ENCODE results near the gene M1AP.

Gene M1AP

DNA sequence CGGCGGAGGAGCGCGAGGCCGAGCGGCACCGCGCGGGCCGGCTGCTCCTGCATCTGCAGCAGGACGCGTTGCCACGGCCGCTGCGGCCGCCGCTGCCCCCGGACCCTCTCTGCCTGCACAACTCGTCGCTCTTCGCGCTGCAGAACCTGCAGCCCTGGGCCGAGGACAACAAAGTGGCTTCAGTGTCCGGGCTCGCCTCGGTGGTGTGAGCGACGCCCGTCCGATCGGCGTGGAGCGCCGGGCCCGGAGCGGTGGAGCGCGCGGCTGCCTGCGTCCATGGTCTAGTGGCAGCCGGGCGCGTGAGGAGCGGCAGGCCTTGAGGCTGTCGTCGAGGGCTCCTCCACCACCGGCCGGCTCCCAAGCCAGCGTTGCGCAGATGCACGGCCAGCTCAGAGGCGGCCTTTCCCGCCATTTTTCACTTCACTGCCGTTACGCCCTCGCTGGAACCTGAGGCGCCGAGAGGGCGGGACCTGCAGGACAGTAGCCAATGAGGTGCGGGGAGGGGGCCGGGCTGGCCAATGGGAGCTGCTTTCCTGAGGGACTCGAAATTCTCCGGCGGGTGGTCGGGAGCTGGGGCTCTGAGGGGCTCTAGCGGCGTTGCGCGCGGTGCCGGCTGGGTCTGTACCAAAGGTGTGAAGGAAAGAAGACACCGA is 132.0 kb downstream of the M1AP start:
- peak overlapping the region; percentile 62 for H3K4me3 ChIP-seq
- H3K27ac ChIP-seq = no peak overlapping the region
- TF ChIP-seq, protein P1, sequence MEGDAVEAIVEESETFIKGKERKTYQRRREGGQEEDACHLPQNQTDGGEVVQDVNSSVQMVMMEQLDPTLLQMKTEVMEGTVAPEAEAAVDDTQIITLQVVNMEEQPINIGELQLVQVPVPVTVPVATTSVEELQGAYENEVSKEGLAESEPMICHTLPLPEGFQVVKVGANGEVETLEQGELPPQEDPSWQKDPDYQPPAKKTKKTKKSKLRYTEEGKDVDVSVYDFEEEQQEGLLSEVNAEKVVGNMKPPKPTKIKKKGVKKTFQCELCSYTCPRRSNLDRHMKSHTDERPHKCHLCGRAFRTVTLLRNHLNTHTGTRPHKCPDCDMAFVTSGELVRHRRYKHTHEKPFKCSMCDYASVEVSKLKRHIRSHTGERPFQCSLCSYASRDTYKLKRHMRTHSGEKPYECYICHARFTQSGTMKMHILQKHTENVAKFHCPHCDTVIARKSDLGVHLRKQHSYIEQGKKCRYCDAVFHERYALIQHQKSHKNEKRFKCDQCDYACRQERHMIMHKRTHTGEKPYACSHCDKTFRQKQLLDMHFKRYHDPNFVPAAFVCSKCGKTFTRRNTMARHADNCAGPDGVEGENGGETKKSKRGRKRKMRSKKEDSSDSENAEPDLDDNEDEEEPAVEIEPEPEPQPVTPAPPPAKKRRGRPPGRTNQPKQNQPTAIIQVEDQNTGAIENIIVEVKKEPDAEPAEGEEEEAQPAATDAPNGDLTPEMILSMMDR (IDR thresholded peaks at IDR 0.05) = no peak
- DNase-seq (ENCODE audit: low spot score) = no peak

DNA sequence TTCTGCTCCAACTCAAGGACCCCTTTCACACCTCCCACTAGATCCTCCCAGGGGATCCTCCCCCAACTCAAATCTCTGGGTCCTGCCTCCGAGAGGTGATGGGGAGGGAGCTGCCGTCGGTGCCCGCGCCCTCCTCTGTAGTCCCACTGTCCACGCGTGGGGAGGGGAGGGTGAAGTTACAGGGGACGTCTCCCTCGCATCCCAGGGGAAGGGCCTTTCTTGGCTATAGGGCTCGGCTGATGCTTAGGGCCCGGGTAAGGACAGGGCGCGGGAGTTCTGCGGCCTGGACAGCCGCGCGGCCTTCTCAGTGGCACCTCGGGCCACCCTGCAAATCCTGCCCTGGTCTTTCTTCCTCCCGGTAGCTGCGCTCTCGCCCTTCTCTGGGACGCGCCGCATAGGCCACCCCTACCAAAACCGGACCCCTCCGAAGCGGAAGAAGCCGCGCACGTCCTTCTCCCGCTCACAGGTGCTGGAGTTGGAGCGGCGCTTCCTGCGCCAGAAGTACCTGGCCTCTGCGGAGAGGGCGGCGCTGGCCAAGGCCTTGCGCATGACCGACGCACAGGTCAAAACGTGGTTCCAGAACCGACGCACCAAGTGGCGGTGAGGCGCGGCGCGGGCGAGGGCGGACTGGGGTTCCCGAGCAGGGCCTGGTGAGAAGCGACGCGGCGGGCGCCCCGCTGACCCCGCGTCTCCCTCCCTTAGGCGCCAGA is 132.7 kb downstream of the M1AP start:
- Histone ChIP-seq H3K4me3 (peak overlapping the region; percentile 62), H3K27ac (no peak overlapping the region)
- no peak for DNase-seq (ENCODE audit: low spot score)
- TF ChIP-seq, protein P1 (IDR thresholded peaks at IDR 0.05) = no peak

DNA sequence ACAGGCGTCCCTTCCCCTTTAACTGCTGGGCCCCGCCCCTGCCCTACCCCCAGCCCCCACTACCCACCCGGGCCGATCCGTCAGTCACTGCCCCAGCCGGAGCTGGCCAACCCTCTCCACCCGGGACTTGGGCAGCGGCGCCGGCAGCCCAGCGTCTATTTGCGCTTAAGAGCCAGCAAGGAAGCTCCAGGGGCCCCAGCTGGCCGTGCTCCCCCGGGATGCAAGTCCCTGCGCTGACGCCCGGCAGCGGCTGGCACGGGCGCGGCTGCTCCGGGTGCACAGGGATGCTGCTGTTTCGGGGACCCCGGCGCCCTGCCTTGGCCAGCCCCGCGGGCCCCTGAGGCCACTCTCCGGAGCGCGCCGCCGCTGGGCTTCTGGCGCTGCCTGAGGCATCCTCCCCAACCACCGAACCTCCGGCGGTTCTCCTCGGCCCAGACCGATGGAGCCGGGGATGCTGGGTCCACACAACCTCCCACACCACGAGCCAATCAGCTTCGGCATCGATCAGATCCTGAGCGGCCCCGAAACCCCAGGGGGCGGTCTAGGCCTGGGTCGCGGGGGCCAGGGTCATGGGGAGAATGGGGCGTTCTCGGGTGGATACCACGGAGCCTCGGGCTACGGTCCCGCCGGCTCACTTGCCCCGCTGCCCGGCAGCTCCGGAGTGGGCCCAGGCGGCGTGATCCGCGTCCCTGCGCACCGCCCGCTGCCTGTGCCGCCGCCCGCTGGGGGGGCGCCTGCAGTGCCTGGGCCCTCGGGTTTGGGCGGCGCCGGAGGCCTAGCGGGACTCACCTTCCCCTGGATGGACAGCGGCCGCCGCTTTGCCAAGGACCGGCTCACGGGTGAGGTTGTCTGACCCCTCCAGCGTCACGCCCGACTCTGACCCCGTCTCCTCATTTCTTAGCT is 133.5 kb downstream of the M1AP start, which contains the start of gene TLX2:
TLX2 (plus strand) TSS at position 83 of the 903 bp plus-strand sequence; CDS start at position 440, 357 bp downstream.
- TF ChIP-seq, protein P1 (IDR thresholded peaks at IDR 0.05) = no peak
- no peak for DNase-seq (ENCODE audit: low spot score)
- H3K27ac ChIP-seq = no peak within 1 kb of the TSS
- peak within 1 kb of the TSS; percentile 62 for H3K4me3 ChIP-seq

DNA sequence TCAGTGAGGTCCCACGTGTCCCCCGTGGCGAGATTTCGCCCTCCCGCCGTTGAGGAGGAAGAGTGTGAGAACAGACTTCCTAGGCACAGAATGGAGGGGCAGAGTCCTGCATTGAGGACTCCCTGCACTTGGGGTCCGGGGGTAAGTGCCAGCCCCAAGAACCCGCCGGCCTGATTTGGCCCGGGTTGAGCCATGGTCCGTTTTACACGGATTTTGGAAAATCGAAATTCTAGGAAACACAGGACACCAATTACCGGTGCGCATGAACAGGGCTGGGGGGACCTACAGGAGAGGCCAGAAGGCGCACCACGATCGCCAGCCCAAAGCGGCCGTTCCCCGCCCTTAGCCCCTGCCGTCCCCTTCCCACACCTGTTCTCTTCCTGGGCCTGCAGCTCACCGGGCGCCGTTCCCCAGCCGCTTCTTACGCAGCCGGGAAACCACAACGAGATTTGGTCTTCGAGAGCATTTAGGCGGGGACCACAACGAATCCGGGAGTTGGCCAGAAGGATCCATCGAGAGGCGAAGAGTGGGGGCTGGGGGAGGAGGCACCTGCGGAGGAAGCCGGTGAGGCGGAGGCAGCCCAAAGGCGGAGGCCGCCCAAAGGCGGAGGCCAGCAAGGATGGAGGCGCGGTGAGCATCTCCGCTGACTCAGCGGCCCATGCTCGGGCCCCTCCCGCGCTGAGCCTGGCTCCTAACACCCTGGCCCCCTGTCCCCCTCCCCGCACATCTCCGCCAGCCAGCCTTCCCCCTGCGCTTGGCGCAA is 134.3 kb downstream of the M1AP start:
- peak overlapping the region; percentile 35 for H3K4me3 ChIP-seq
- DNase-seq (ENCODE audit: low spot score) = no peak
- no peak overlapping the region for H3K27ac ChIP-seq
- TF ChIP-seq, protein P1 (IDR thresholded peaks at IDR 0.05) = no peak

DNA sequence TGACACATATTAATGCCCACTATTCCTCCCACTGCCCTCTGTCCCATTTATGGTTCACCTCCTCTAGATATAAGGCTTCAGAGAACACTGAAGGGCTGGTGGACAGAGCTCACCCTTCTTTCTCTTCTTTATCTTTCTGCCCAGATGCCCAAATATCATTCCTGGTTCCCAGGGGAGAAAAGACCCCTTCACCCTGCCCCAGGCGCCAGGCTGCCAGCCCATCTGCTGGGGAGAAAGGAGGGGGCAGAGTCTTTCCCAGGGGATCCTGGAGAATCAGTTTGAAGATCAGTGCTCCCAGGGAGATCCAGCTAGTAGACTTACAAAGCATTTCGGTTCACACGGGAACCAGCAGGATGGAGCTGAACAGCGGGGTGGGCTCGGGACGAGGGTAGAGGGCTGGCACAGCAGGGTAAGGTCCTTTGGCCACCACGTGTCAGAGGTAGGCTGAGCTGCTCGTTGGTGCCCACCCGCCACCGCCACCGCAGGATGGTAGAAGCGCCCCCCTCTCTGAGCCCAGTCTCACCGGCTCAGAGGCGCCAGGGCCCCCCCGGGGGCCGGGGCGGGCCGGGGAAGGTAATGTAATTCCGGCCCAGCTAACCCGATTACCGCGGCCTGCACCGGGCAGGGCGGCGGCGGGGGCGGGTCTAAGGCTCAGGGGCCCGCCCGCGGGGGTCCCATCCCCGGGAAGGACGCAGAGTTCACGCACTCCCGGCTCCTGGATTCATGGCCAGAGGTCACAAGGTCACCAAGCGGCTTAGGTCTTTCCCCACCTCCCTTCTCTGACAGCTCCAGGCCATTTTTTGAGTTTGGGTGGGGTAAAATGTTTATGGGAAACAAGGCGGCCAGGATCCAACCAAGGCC is 135.2 kb downstream of the M1AP start:
- no peak for DNase-seq (ENCODE audit: low spot score)
- H3K4me3 ChIP-seq = no peak overlapping the region
- TF ChIP-seq, protein P1 (IDR thresholded peaks at IDR 0.05) = no peak

More for the DNA sequence above, 135.2 kb downstream of the M1AP start:
- H3K27ac ChIP-seq = no peak overlapping the region

Measured in coronary artery (tissue), 2 donors.